ENCODE results near the gene PDPK1.
"Not testable (repeated sequence)": the region's sequence is repeated elsewhere in the genome, so short reads cannot be mapped to it uniquely, and the experiment has no call there.

PDPK1 gene

GRCh38 chr16:2595393-2596205, 57.8 kb downstream of the PDPK1 start:
- DNase-seq, result no peak

- DNase-seq, result no peak
Observed at GRCh38 chr16:2596747-2597559, 59.1 kb downstream of the PDPK1 start.

GRCh38 chr16:2597560-2597902, 59.7 kb downstream of the PDPK1 start:
- no peak for DNase-seq

- no peak for DNase-seq
Observed at GRCh38 chr16:2598133-2598641, 60.4 kb downstream of the PDPK1 start.

- DNase-seq, result no peak
Observed at GRCh38 chr16:2598723-2599122, 60.9 kb downstream of the PDPK1 start.

- not testable (repeated sequence) for DNase-seq
Observed at GRCh38 chr16:2599165-2599564, 61.3 kb downstream of the PDPK1 start.

- not testable (repeated sequence) for DNase-seq
Observed at GRCh38 chr16:2599785-2600184, 62.0 kb downstream of the PDPK1 start.

- DNase-seq, result not testable (repeated sequence)
Observed at GRCh38 chr16:2601301-2602025, 63.6 kb downstream of the PDPK1 start.

- not testable (repeated sequence) for DNase-seq
Observed at GRCh38 chr16:2602175-2602574, 64.4 kb downstream of the PDPK1 start.

GRCh38 chr16:2603165-2604015, 65.6 kb downstream of the PDPK1 start:
- DNase-seq, result peak; percentile 95

- DNase-seq, result not testable (repeated sequence)
Observed at GRCh38 chr16:2604016-2604369, 66.2 kb downstream of the PDPK1 start.

- DNase-seq, result not testable (repeated sequence)
Observed at GRCh38 chr16:2606820-2607219, 69.0 kb downstream of the PDPK1 start.

- DNase-seq, result not testable (repeated sequence)
Observed at GRCh38 chr16:2609345-2609744, 71.5 kb downstream of the PDPK1 start.

- no peak for DNase-seq
Observed at GRCh38 chr16:2609827-2610470, 72.1 kb downstream of the PDPK1 start.

GRCh38 chr16:2610781-2611498, 73.1 kb downstream of the PDPK1 start:
- no peak for DNase-seq

- DNase-seq, result no peak
Observed at GRCh38 chr16:2611499-2611862, 73.7 kb downstream of the PDPK1 start.

GRCh38 chr16:2611877-2612276, 74.1 kb downstream of the PDPK1 start:
- DNase-seq, result not testable (repeated sequence)

- DNase-seq, result not testable (repeated sequence)
Observed at GRCh38 chr16:2613251-2613650, 75.4 kb downstream of the PDPK1 start.

GRCh38 chr16:2614761-2615191, 77.0 kb downstream of the PDPK1 start:
- DNase-seq, result no peak

GRCh38 chr16:2618964-2619363, 81.1 kb downstream of the PDPK1 start:
- DNase-seq, result not testable (repeated sequence)

- DNase-seq, result not testable (repeated sequence)
Observed at GRCh38 chr16:2619628-2620027, 81.8 kb downstream of the PDPK1 start.
